ENCODE results near the gene APOL6. TPM values are rescaled to one million over a fixed set of nuclear protein-coding genes. Genes with fewer than 3 reads are reported as not detected.

Gene APOL6
- total and polyA plus RNA-seq, 2 donors (not counting 3 experiments of a cell fraction or from before 2014, with no cell fraction given) = 0.33 to 3.0 TPM

DNA sequence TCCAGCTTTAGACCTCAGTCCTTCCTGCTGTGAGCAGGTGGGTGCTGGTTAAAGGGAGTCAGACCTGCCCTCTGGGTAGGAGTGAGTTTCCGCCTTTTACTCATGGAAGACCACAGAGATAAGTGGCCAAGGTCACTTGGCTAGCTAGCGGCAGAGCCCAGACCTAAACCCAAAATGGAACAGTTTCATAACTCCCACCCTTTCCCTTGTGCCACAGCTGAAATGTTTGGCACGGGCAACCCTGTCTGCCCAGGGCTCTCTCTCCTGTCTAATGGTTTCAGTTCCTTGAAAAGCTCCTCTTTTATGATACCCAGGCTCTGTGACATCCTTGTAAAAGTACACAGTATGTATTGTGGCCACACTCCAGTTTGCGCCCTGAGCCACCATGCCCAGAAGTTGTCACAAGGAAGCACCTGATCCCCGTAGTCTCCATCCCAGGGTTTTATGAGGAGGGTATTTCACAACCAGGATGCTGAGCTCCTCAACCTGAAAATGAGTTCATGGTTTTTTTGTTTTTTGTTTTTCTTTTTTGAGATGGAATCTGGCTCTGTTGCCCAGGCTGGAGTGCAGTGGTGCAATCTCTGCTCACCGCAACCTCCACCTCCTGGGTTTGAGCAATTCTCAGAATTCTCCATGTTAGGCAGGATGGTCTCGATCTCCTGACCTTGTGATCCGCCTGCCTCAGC is 36.2 kb upstream of the APOL6 start:
- TF ChIP-seq EZH2 (IDR thresholded peaks at IDR 0.05; ENCODE audit: borderline replicate concordance, low read depth, low read length, severe bottlenecking) (no peak), MYC (IDR thresholded peaks at IDR 0.05; ENCODE audit: low read depth, low read length) (no peak), POLR2AphosphoS5 (IDR thresholded peaks at IDR 0.05; ENCODE audit: insufficient read depth, low read depth, low read length) (no peak), POLR2A (IDR thresholded peaks at IDR 0.05; ENCODE audit: low read depth, low read length) (no peak), FOS (IDR thresholded peaks at IDR 0.05; ENCODE audit: borderline replicate concordance, insufficient read depth, low read length) (no peak), JUN (IDR thresholded peaks at IDR 0.05; ENCODE audit: borderline replicate concordance, insufficient read depth, insufficient read length, low read depth) (no peak), GATA2 (IDR thresholded peaks at IDR 0.05; ENCODE audit: insufficient read depth, insufficient read length, low read depth, low read length) (no peak)
- TF ChIP-seq, protein P1, sequence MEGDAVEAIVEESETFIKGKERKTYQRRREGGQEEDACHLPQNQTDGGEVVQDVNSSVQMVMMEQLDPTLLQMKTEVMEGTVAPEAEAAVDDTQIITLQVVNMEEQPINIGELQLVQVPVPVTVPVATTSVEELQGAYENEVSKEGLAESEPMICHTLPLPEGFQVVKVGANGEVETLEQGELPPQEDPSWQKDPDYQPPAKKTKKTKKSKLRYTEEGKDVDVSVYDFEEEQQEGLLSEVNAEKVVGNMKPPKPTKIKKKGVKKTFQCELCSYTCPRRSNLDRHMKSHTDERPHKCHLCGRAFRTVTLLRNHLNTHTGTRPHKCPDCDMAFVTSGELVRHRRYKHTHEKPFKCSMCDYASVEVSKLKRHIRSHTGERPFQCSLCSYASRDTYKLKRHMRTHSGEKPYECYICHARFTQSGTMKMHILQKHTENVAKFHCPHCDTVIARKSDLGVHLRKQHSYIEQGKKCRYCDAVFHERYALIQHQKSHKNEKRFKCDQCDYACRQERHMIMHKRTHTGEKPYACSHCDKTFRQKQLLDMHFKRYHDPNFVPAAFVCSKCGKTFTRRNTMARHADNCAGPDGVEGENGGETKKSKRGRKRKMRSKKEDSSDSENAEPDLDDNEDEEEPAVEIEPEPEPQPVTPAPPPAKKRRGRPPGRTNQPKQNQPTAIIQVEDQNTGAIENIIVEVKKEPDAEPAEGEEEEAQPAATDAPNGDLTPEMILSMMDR (IDR thresholded peaks at IDR 0.05; ENCODE audit: extremely low read depth in 1 of 2, insufficient read depth in 1 of 2, low read depth in 1 of 2, low read length in 2 of 2) = no peak
- TF ChIP-seq, protein P2, sequence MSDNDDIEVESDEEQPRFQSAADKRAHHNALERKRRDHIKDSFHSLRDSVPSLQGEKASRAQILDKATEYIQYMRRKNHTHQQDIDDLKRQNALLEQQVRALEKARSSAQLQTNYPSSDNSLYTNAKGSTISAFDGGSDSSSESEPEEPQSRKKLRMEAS (IDR thresholded peaks at IDR 0.05; ENCODE audit: insufficient read depth, insufficient read length) = no peak
- no peak for FAIRE-seq
- Histone ChIP-seq H3K4me1 (ENCODE audit: control insufficient read depth, extremely low read depth, insufficient read depth, low read length) (no peaks in the 10 kb centered on the region), H3K4me3 (replicated peaks in 1 of 3; ENCODE audit: insufficient read depth in 1 of 3, low read depth in 1 of 3, low read length in 3 of 3) (no peak overlapping the region), H3K9ac (replicated peaks; ENCODE audit: extremely low read depth, insufficient read depth, low read length) (no peak overlapping the region), H3K79me2 (ENCODE audit: control insufficient read depth, insufficient read depth, low read length) (no peaks in the 10 kb centered on the region), H4K20me1 (replicated peaks; ENCODE audit: control insufficient read depth, extremely low read depth, insufficient read depth, low read length) (no peaks in the 10 kb centered on the region), H3K9me3 (replicated peaks; ENCODE audit: control insufficient read depth, insufficient read depth, low read length) (no peaks in the 10 kb centered on the region), H3K4me2 (ENCODE audit: insufficient read depth, low read length) (no peak overlapping the region), H2AFZ (ENCODE audit: low read depth, low read length) (no peak overlapping the region), H3K27ac (ENCODE audit: insufficient read depth, low read depth, low read length) (no peak overlapping the region), H3K27me3 (ENCODE audit: control insufficient read depth in 2 of 2, insufficient read depth in 2 of 2, low read length in 2 of 2) (peaks cover 7 to 11% of the 10 kb centered on the region in 2 experiments), H3K9me1 (replicated peaks; ENCODE audit: control insufficient read depth, extremely low read depth, insufficient read depth, low read length) (no peaks in the 10 kb centered on the region), H3K36me3 (ENCODE audit: control insufficient read depth in 2 of 2, extremely low read depth in 1 of 2, insufficient read depth in 2 of 2, low read length in 2 of 2) (no peaks in the 10 kb centered on the region)
- intact Hi-C loops (cut with micrococcal nuclease) = no loop called here
- POLR2A ChIA-PET = no interaction called here
- no peak for DNase-seq (ENCODE audit: low read depth, low spot score)
- CTCF ChIA-PET = interaction anchor here (1.1 to 1.2 kb wide), 2 partner anchors 8 to 14 kb away, joined by 3 to 5 read pairs; no protein-coding TSS in a partner anchor
- BruUV-seq (replicated peaks) = no TSS peak
- dilution Hi-C loops (cut with MboI; ENCODE audit: extremely low pct_ligation_motif_present, low sequenced_read_pairs) = no loop called here
